Epithelial cell of proximal tubule (primary cell): Measurements from ENCODE around the gene CMPK2. TPM values are rescaled to one million over a fixed set of nuclear protein-coding genes. Genes with fewer than 3 reads are reported as not detected.

Experiments
- total RNA-seq: library from RNA; depleted of rRNA; stranded (reverse); fragments of >200 nt; gene quantifications from 2 replicates; pipeline ENCODE4 v1.2.3, GENCODE V29; 2015

The CMPK2 gene
- total RNA-seq, 1 donor from 2014 or later = 4.6 TPM

Other genes starting within 250 kb of the CMPK2 start
- under 0.01 and 0.65 TPM in 2 replicates for gene RSAD2, start 11.9 kb upstream of the CMPK2 start, total RNA-seq
- gene RNF144A, start 51.5 kb upstream of the CMPK2 start, total RNA-seq = 14.1 and 17.4 TPM in 2 replicates